ENCODE results near the gene FRG2C.
"Not testable (repeated sequence)": the region's sequence is repeated elsewhere in the genome, so short reads cannot be mapped to it uniquely, and the experiment has no call there.

Gene FRG2C

DNA sequence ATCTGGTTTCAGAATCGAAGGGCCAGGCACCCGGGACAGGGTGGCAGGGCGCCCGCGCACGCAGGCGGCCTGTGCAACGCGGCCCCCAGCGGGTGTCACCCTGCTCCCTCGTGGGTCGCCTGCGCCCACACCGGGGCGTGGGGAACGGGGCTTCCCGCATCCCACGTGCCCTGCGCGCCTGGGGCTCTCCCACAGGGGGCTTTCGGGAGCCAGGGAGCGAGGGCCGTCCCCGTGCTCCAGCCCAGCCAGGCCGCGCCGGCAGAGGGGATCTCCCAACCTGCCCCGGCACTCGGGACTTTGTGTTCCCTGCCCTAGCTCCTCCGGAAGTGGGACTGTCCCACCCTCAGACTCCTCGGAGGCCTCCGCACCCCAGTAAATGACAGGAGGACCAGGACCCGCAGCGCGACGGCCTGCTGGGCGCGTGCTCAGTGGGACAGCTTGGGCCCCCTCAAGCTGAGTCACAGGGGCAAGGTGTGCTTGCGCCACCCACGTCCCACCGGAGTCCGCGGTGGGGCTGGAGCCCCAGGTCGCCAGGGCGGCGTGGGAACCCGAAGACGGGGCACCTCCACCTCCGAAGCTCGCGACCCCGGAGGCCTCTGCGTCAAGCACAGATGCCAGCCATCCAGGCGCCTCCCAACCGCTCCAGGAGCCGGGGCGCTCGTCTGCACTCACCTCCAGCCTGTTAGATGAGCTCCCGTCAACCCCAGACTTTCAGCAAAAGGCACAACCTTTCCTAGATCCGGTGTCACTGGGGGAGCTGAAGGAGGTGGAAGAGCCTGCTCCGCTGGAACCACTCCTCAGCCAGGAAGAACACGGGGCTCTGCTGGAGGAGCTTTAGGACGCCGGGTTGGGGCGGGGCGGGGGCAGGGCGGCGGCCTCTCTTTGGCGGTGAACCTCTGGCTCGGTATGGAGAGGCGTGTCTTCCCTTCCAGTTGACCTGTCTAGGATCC lies 5.5 kb downstream of the FRG2C start:
- DNase-seq = not testable (repeated sequence)

DNA sequence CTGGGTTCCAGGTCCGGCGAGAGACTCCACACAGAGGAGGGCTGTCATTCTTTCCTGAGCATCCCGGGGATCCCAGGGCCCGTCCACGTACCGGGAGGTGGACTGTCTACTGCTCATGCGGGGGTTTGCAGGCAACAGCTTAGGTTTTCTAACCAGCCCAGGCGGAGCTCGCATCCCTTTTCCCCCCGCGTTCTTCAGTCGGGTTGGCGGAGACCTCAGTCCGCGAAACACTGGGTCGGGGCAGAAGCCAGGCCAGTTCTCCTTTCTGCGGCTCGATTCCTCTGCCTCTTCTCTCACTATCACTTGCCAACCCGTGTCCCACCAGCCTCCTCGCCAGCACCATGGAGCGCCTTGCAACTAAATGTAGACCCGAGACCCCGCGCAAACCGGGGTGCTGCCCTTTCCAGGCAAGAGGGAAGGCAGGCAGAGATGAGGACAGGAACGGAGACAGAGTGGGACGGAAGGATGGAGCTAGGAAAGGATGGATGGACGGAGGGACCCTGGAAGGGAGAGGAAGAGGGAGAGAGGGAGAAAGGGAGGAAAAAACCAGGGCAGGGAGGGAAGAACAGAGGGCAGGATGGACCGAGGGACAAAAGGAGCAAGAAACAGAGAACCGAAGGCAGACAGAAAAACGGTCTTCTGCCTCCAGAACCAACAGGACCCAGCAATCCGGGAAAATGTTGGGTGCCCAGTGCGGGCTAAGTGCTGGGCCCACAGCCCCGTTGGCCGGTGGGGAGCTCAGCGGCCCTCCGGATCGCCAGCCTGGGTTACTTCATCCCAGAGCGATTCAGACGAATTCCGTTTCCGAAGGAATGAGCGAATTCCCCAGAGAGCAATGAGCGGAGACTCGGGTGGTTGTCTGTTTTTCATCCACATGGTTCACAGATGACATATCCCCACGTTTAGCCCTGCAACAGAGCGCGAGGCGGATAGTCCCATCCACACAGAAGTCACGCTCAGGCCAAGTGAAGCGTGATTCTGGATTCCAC lies 6.5 kb downstream of the FRG2C start:
- DNase-seq = not testable (repeated sequence)

DNA sequence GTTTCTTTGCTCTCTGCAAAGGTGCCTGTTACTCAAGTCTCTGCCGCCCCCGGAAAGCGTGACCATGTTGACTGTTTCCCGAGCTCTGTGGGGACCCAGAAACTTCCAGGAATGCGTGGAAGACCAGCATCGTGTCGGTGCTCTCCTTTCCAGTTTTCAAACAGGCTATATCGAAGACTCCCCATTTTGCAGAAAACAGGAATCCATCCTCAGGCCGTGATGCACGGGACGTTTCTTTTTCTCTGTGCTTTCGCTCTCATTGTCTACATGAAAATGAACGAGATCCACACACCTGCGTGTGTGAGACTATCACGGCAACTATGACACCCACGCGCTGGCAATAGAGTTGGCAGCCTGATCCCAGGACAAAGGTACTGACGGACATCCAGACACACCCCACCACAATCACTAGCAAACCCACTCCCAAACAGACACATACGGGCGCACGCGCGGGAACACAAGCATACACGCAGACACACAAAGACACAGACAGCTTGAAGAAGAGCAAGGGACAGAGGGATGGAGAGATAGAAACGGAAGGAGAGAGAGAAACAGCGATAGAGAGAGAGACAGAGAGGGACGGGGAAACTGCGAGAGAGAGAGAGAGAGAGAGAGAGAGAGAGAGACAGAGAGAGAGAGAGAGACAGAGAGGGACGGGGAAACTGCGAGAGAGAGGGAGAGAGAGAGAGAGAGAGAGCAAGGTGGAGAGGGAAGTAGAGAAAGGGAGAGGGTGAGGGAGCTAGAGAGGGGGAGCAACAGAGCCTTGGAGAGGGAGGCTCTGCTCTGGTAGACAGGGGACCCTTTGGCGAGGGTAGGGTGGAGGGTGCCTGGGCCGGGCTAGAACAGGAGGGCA lies 7.4 kb downstream of the FRG2C start:
- DNase-seq = not testable (repeated sequence)

DNA sequence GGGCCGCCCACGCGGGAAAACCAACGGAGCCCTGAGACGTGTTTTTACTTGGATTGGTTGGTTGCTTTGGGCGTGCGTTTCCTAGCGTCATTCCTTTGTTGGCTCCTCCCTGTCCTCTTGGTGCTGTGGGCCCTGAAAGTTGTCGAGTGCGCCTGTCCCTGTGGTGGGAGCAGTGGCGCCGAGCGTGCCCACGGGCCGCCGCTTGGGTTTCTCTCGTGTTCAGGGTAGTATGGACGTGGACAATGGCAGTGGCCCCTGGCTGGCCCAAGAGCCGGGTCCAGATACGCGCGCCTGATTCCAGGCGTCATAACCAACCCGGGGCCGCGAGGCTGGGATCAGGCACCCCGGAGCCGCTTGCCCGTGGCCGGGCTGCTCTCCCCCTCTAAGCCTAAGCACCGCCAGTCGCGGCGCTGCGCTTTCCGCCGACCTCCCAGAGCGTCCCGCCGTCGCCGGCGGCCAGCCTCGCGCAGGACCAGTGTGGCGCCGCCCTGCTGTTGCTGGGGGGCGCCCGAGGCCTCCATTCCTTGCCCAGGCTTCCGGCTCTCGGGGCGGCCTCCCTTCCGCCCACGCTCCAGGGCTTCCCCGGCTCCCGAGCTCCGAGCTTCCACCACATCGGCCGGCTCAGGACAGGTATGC lies 8.1 kb downstream of the FRG2C start:
- DNase-seq = not testable (repeated sequence)

DNA sequence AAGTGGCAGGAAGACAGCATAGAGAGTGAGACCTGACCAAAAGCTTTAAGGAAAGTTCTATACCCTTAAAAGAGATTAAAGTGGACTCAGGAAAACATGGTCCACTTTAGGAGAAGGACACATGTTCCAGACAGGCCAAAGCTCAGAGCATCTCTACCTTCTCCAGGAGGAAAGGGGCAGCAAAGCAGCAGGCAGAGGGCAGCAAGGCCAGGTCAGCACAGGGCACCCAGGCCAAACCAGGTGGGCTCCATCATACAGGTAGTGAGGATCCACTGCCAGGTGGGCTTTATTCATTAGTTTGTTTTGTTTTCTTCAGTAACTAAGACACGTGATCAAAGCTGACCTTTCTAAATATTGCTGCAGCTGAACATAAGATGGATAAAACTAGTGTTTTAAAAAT lies 19.8 kb downstream of the FRG2C start:
- not testable (repeated sequence) for DNase-seq

DNA sequence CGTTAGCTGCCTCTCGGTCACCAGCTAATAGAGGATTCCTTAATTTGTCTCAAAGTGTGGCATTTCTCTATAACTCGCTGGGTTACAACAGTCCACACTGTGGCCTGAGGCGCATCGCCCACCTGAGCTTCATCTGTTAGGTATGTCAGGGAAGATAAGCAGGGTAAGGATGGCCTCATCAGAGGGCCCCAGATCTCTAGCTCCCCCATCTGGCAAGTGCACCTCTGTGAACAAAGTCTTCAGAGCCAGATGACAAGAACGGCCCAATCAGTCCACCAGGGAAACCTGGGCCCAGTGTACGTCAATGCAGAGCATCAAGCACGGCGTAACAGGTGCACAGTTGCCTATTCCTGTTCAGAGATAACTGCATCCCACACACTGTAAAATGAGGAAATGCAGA lies 23.2 kb downstream of the FRG2C start:
- DNase-seq = no peak

DNA sequence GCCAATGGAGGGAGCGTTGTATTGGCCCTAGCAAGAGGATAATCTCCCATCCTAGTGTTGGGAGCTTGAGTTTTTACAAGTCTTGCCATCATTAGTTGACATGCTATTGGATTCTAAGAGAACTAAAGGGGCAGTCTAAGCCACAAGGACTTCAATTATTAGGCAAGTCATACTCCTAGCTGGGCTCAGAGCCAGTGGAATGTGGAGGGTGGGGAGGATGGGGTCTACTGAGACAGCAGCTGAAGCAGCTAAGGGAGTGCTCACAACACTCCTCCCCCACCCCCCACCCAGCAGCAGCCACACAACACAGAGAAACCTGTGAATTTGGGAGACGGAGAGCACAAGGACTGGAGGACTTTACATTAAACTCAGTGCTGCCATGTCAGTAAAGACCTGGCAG lies 27.9 kb downstream of the FRG2C start:
- DNase-seq = no peak

All from activated CD4-positive, alpha-beta T cell treated with anti-CD3 and anti-CD28 coated beads, Interleukin-2, amount 50 U/mL, for 48 hours (primary cell).